KOPT-K1 (cell line): ENCODE measurements around the gene ARMC5.

ENCODE experiments used
- H3K27ac ChIP-seq: fragments of 200-600 bp; sonication (generic); 2 replicates; pipeline ENCODE4 v1.5.1; 2016; ENCODE audit warnings: antibody characterized with exemption, mild to moderate bottlenecking, low read depth, low read length; ENCODE audit not compliant: poor library complexity, severe bottlenecking
- H3K36me3 ChIP-seq: fragments of 200-600 bp; sonication (generic); 2 replicates; pipeline ENCODE4 v1.5.1; 2017; ENCODE audit warnings: antibody characterized with exemption, mild to moderate bottlenecking, low read length, moderate library complexity; ENCODE audit not compliant: insufficient read depth
- H3K9me3 ChIP-seq: fragments of 200-600 bp; sonication (generic); 2 replicates; pipeline ENCODE4 v1.5.1; 2017; ENCODE audit warnings: antibody characterized with exemption, low read length, mild to moderate bottlenecking; ENCODE audit not compliant: insufficient read depth, poor library complexity, severe bottlenecking

Gene ARMC5

GRCh38 chr16:31507617-31507928, 48.3 kb downstream of the ARMC5 start:
- H3K27ac ChIP-seq, result peak overlapping the region; percentile 77

GRCh38 chr16:31507929-31508705, 48.8 kb downstream of the ARMC5 start, which contains the start of gene RUSF1:
Gene RUSF1 (minus strand): TSS chr16:31508391. CDS start chr16:31508373, 18 bp downstream.
- Histone ChIP-seq H3K9me3 (peaks cover 7% of the 10 kb centered on the region), H3K27ac (peak within 1 kb of the TSS; percentile 77), H3K36me3 (no peaks in the 10 kb centered on the region)

More at GRCh38 chr16:31507617-31507928, 48.3 kb downstream of the ARMC5 start:
- Histone ChIP-seq H3K36me3 (no peaks in the 10 kb centered on the region), H3K9me3 (peaks cover 1% of the 10 kb centered on the region)

GRCh38 chr16:31508706-31509195, 49.5 kb downstream of the ARMC5 start:
- H3K9me3 ChIP-seq, result peaks cover 10% of the 10 kb centered on the region
- H3K27ac ChIP-seq, result peak overlapping the region; percentile 77
- H3K36me3 ChIP-seq, result no peaks in the 10 kb centered on the region

GRCh38 chr16:31513126-31513525, 53.8 kb downstream of the ARMC5 start:
- Histone ChIP-seq H3K36me3 (no peaks in the 10 kb centered on the region), H3K9me3 (peaks cover 27% of the 10 kb centered on the region), H3K27ac (no peak overlapping the region)

GRCh38 chr16:31513884-31514283, 54.6 kb downstream of the ARMC5 start:
- Histone ChIP-seq H3K36me3 (no peaks in the 10 kb centered on the region), H3K27ac (no peak overlapping the region), H3K9me3 (peaks cover 30% of the 10 kb centered on the region)
